ENCODE data around the gene B3GNT9. TPM values are rescaled to one million over a fixed set of nuclear protein-coding genes. Genes with fewer than 3 reads are reported as not detected.

Gene B3GNT9, protein sequence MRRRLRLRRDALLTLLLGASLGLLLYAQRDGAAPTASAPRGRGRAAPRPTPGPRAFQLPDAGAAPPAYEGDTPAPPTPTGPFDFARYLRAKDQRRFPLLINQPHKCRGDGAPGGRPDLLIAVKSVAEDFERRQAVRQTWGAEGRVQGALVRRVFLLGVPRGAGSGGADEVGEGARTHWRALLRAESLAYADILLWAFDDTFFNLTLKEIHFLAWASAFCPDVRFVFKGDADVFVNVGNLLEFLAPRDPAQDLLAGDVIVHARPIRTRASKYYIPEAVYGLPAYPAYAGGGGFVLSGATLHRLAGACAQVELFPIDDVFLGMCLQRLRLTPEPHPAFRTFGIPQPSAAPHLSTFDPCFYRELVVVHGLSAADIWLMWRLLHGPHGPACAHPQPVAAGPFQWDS
- polyA plus RNA-seq (ENCODE audit: insufficient read length) = 6.8 TPM
- long read RNA-seq, donor 1, transcript B3GNT9-201 (2 exons, 2,917 nt) = major isoform, 8 of 8 reads
- long read RNA-seq, donor 1, partial matches to known transcripts = 0 of 8 reads
- long read RNA-seq, donor 1, other reads (novel, unspliced or antisense) = 0 of 8 reads
- long read RNA-seq, donor 2, partial matches to known transcripts = 0 of 3 reads
- long read RNA-seq, donor 2, other reads (novel, unspliced or antisense) = 0 of 3 reads
- long read RNA-seq, donor 3, partial matches to known transcripts = 0 of 1 reads
- long read RNA-seq, donor 3, other reads (novel, unspliced or antisense) = 0 of 1 reads
- long read RNA-seq, donor 4 = 0 reads
- long read RNA-seq, donor 5, partial matches to known transcripts = 0 of 4 reads
- long read RNA-seq, donor 5, other reads (novel, unspliced or antisense) = 0 of 4 reads
- long read RNA-seq, donor 6, transcript B3GNT9-201 (2 exons, 2,917 nt) = major isoform, 8 of 8 reads
- long read RNA-seq, donor 6, partial matches to known transcripts = 0 of 8 reads
- long read RNA-seq, donor 6, other reads (novel, unspliced or antisense) = 0 of 8 reads
- long read RNA-seq, donor 7, partial matches to known transcripts = 0 of 2 reads
- long read RNA-seq, donor 7, other reads (novel, unspliced or antisense) = 0 of 2 reads
- long read RNA-seq, donor 8, partial matches to known transcripts = 0 of 1 reads
- long read RNA-seq, donor 8, other reads (novel, unspliced or antisense) = 0 of 1 reads

DNA sequence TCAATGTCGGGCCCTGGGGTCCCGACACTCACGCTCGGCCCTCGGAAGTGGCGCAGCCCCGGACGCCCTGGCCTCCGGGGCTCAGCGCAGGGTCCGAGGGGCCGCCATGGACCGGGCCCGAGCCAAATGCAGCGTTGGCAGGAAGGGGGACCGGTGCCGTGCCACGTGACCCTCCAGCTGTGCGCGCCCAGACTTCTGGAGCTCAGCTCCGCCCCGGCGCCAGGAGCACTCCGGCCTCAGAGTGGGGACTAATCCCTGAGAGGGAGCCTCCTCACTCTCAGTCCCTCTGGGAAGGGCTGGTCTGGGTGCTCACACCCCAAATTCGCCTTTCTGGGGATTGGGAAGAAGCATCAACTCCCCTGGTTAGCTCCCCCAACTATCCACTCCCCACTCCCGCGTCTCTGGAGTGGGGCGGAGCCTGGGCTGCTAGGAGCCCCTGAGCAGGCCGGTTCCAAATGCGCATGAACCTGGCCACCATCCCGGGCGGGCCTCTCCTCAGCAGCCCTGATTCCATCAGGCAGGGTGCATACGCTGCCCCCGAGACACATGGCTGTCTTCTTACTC lies at the start of gene B3GNT9:
Gene B3GNT9 (minus strand): TSS at position 166 of the 564 bp plus-strand sequence. CDS start 513 bp downstream, outside the sequence.
- peak; percentile 70 for DNase-seq

DNA sequence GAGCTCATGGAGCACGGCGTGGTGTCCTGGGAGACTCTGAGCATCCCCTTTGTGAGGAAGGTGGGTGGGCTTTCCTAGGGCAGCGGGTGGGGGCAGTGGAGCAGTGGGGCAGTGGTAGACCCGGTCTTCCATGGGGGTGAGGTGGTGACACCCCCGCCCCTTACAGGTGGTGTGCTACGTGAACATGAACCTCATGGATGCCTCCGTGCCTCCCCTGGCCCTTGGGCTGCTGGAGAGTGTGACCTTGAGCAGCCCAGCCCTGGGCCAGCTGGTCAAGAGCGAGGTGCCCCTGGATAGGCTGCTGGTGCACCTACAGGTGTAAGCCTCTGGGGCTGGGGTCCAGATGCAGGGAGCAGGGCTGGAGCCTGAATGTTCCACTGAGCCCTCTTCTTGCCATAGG lies 49.7 kb upstream of the B3GNT9 start:
- DNase-seq = no peak

DNA sequence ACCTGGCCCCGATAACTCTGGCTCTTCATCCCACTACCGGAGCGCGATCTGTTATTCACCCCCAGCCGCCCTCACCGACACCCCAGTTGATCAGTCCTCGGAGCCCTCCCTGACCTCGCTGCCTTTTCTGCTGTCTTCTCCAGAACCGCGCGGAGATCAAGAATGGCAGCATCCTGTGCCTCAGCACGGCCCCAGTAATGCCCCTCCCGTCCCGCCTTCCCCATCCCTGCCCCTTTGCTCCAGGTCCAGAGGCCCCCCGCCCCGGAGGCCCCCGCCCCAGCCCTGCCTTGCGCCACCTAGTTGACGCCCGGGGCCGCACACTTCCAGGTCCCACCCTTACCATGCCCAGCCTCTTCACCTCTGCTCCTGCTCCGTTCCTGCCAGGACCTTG lies 49.0 kb upstream of the B3GNT9 start:
- DNase-seq = no peak

DNA sequence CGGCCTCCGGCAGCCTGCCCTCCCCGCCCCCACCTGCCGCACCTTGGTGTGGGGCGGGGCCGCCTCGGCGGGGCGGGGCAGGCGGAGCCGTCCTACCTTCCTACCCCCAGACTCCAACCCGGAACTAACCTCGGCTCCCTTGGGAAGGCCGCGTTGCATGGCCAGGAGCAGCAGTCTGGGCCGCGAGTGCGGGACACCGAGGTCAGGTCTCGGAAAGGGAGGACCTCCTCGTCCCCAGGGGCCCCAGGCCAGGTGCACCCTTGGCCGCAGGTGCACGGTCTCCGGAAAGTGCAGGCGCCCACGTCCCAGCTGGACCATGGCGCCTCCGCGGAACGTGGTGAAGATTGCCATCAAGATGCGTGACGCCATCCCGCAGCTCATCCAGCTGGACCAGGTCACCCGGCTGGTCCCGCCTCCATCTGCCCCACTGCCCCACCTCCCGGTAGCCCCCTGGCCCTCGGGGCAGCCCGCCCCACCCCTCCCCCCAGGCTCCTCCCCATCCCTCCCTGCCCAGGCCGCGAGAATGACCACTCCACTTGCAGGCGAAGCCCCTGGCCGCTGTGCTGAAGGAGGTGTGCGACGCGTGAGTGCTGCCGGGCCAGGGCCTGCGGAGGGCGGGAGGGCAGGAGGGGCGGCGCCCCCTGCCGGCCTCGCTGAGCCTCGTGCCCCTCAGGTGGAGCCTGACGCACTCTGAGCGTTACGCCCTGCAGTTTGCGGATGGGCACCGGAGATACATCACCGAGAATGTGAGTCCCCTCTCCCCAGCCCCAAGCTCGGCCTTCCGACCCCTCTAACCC lies 48.4 kb upstream of the B3GNT9 start, which contains the start of gene ELMO3:
Gene ELMO3 (plus strand): TSS at position 121 of the 797 bp plus-strand sequence. CDS start 196 bp downstream, at position 317.
- DNase-seq = no peak

- DNase-seq = no peak
Observed at GRCh38 chr16:67198238-67198734, 47.5 kb upstream of the B3GNT9 start.

DNA sequence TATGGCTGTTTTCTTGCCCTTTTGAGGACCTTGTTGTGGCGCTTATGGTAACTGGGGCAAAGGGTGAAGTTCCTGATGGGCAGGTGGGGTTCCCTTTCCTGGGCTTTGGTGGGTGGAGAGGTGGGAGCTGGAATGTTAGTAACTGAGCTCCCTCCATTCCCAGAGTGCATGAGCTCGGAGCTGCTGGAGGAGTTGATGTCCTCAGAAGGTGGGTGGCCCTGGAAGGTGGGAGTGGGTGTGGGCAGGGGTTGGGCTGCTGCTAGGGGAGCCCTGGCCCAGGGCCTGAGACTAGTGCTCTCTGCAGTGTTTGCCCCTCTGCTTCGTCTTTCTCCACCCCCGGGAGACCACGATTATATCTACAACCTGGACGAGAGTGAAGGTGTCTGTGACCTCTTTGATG lies 46.9 kb upstream of the B3GNT9 start:
- DNase-seq = no peak

DNA sequence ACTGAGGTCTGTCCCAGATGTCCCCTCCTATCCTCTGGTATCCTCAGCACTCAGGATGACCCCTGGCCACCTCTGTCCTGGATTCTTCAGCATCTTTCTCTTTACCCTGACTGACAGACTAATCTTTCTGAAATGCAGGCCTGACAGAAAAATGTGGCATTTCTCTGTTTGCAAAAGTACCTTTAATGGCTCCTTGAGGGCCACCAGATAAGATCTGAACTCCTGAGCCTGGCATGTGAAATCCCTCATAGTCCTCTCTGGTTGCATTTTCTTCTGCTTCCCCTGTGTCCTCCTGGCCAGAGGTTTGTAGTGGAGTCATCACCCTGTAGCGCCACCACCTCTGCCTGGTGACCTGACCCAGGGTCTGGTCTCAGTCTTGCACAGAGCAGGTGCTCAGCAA lies 46.1 kb upstream of the B3GNT9 start:
- no peak for DNase-seq

- no peak for DNase-seq
Observed at GRCh38 chr16:67195676-67196075, 44.9 kb upstream of the B3GNT9 start.

DNA sequence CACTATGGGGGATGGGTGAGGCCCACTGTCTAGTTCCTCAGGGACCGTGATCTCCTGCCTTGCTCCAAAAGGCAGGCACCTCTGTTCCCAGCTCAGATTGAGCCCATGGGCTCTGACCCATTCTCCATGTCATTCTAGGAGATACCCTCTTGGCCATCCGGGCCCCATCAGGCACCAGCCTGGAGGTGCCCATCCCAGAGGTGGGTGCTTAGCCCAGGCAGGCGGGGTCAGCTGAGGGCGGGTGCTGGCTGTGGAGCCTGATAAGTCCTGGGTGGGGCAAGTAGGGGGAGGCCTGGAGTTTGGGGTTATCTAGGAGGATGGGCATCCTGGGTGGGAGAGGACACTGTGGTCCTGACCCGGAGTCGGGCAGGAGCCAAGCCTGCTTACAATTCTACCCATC lies 43.5 kb upstream of the B3GNT9 start:
- no peak for DNase-seq

GRCh38 chr16:67193536-67193935 lies 42.7 kb upstream of the B3GNT9 start:
- DNase-seq = no peak

DNA sequence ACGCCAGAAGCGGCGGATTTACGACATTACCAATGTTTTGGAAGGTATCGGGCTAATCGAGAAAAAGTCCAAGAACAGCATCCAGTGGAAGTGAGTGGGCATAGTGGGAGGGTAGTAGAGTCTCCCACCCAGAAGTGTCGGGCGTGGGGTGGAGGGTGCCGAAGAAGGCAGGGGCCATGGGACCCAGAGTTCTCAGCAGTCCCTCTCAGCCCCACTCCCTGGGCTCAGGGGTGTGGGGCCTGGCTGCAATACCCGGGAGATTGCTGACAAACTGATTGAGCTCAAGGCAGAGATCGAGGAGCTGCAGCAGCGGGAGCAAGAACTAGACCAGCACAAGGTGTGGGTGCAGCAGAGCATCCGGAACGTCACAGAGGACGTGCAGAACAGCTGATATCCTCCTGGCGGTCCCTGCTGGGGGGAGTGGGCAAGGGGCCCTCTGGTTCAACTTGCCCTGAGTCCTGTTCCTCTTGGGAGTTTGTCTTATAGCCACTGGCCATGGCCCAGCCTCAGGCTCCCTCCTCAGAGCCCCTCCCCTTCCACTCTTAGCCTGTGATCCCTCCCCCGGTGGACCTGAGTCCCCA lies 42.1 kb upstream of the B3GNT9 start:
- DNase-seq = no peak

GRCh38 chr16:67191995-67192681 lies 41.3 kb upstream of the B3GNT9 start, which contains the start of gene E2F4:
E2F4 (plus strand) TSS chr16:67192155; CDS start chr16:67192228, 73 bp downstream.
- DNase-seq = peak; percentile 85

DNA sequence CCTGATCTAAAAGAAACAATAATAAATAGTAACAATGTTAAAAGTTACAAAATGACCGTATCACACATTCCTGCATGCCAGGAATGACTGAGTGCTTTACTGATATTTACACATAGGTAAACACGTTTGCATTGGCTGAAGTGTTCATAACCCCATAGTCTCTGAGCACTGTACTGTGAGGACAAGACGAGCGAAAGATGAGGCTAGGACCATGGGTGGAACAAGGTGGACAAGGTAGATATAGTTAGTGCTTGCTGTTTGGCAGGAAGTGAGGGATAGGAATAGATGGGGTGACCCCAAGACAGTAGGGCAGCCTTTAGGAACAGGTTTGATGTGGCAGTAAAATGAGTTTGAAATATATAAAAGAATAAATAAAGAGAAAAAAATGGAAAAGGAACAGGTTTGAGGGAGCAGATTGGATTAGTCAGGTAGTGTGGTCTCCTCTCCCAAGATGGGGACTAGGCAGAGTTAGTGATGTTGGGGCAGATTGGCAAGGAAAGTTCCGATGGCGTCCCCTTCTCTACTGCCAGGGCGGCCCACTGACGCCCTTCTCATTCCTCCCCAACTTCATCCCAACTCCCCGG lies 40.7 kb upstream of the B3GNT9 start:
- DNase-seq = no peak

- no peak for DNase-seq
Observed at GRCh38 chr16:67190448-67191399, 39.9 kb upstream of the B3GNT9 start.

GRCh38 chr16:67190041-67190440 lies 39.2 kb upstream of the B3GNT9 start, which contains the start of gene EXOC3L1:
EXOC3L1 (minus strand) TSS chr16:67190136; CDS start chr16:67189676, 460 bp downstream.
- no peak for DNase-seq

DNA sequence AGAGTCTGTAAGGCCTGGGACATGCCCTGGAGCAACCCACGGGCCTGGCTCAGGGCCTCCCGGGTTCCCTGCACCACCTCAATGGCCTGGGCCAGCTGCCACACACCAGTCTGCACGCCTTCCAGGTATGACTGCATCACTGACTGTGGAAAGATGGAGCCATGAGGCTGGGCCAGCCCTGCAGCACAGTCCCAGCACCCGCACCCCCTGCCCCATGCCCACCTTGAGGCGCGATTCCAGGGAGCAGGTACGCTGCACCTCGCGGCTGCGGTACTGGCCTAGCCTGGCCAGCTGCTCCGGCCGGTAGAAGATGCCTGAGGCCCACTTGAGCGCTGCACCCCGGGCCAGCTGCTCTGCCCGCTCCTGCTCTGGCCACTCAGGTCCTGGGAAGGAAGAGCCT lies 38.0 kb upstream of the B3GNT9 start:
- no peak for DNase-seq

DNA sequence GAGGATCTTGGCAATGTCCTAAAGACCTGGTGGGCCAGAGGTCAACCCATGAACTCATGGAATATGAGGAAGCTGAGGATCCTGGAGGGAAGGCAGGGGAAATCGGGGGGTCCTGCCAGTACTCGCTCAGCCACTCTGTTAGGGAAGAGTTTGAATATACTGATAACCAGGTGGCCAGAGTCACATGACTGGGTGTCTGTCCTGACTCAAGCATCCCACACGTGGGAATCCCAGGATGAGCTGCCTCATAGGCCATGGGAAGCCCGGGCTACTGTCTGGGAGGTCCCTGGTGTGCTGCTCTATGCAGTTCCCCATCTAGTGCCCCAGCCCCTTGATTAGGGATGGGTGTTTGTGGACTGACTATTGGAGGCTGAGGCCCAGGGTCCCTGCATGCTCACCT lies 37.5 kb upstream of the B3GNT9 start:
- no peak for DNase-seq
